SHP77 (cell line): Measurements from ENCODE around the gene POC1A.

ENCODE experiments used
- DNase-seq, 2 experiments: peaks; one replicate each; lab custom pipeline; 2025; lab: John Stamatoyannopoulos, UW

POC1A gene

DNA sequence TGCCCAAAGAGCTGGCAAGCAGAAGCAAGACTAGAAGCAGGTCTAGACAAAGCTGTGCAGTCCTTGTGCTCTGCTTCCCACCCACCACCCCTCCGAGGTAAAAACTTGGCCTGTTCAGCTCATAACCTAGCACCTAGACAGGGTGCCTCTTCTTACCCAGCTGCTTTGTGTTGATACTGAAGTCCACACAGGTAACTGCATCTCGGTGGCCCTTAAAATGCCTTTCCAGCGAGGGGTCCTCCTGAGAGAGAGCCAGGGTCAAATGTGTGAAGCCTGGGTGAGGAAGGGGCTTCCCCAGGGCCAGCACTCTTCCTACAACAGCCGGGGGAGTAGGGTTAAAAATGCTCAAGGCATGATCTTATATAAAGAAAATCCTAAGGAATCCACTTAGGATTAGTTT is 3.4 kb downstream of the POC1A start:
- no peak for DNase-seq

DNA sequence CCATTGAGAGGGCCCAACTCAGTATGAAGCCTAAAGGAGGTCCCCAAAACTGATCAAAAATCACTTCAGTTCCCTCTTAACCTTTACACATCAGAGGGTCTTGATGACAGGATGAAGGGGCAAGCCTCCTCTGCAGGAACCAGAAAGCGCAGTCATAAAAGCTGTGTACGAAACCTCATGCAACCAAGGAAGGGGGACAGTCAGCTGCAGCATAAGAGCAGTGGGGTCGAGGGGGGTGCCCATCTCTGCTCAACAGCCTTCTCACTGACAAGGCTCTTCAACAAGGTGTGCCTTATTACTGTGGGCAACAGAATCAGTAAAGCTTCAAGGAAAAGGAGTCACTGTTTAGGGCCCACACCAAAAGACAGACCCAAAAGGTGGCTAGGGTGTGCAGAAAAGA is 3.9 kb downstream of the POC1A start:
- DNase-seq = no peak

DNA sequence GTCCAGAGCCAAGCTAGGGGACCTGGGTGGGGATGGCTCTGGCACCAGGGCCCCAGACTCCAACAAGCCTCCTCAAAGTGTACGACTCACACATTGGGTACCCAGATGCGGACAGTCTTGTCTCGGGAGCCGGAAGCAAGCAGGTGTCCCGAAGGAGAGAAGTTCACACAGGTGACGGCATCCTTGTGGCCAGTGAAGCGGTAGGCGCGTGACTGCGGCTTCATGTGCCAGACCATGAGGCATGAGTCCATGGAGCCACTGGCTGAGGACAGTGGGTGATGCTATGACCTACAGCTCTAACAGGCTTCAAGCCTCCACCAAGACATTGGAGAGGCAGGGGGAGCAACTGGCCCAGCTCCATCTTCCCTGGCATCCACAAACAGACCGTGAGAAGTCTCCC is 4.5 kb downstream of the POC1A start:
- no peak for DNase-seq

DNA sequence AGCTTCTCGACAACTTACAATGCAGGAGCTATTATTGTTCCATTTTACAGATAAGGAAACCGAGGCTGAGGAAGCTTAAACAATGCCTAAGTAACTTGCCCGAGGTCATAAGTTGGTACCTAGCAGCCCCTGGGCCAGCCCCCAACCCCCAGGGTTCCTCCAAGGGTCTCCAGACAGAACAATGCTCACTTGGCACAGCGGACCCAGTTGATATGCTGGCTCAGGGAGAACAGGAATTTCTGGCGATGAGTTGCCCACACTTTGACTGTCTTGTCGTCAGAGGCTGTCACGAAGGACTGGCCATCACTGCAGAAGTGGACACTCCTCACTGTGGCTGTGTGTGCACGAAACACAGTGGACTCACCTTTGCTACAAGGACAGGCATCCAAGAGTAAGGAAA is 5.2 kb downstream of the POC1A start:
- DNase-seq = no peak

DNA sequence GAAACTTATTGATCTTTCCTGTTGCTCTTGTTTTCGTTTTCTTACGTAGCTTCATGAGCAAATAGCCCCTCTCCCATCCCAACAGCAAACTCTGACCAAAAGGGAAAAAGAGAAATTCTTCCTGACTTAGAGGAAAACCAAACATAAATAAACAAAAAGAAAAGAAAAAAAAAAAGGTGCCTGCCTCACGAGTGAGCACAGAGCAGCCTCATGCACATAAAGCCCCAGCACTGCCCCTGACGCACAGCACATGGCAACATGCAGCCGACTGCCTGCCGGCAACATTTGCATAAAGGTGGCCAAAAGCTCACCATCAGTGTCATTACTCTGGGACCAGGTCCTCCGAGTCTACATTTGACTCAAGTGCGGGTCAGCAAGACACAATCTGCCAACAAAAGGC is 6.4 kb downstream of the POC1A start:
- no peak for DNase-seq

DNA sequence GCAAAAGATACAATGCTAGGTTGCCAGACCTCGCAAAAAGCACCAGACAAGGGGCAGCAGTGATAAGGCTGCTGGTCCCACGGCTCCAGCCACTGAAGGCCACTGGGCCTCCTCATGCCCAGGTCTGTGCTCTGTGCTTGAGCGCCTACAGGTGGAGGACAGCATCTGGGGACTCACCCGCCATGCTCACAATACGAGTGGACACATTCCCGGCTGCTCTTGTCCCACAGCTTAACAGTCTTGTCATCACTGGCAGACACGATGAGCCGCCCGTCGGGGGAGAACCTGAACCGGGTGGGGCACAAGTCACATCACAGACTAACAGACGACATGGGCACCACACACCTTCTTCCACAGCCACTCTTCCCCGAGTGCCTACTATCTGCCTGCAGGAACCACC is 7.4 kb downstream of the POC1A start:
- DNase-seq = no peak

DNA sequence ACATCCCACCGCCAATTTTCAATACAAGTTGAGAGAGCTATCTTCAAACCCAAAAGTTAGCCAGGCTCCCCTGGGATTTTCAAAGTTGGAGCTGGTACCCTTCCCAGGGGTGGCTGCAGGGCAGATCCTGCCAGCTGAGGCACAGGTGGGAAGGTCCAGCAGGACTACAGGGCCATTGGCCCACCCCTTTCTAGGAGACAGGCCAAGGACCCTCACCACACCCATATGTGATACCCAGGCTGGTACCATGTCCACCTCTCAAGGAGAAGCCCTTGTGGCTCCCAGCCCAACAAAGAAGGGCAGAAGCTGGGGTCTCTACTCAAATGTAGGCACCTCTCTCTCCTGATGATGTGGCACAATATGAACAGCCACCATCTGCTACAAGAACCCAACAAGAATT is 8.0 kb downstream of the POC1A start:
- DNase-seq = no peak

DNA sequence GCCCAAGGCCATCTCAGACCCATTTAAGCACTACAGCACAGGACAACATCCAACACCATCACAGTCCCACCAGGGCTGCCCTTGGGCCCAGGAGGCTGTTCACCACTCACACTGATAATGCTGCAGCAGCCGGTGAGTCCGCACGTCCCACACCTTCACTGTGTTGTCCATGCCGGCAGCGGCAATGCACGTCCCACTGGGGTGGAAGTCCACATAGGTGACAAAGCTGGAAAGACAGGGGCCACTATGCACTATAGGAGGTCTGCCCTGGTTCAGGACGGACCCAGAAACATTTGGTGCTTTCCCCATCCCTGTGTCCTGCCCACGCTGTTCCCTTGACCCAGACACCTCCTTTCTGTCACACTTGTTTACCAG is 8.5 kb downstream of the POC1A start:
- no peak for DNase-seq

DNA sequence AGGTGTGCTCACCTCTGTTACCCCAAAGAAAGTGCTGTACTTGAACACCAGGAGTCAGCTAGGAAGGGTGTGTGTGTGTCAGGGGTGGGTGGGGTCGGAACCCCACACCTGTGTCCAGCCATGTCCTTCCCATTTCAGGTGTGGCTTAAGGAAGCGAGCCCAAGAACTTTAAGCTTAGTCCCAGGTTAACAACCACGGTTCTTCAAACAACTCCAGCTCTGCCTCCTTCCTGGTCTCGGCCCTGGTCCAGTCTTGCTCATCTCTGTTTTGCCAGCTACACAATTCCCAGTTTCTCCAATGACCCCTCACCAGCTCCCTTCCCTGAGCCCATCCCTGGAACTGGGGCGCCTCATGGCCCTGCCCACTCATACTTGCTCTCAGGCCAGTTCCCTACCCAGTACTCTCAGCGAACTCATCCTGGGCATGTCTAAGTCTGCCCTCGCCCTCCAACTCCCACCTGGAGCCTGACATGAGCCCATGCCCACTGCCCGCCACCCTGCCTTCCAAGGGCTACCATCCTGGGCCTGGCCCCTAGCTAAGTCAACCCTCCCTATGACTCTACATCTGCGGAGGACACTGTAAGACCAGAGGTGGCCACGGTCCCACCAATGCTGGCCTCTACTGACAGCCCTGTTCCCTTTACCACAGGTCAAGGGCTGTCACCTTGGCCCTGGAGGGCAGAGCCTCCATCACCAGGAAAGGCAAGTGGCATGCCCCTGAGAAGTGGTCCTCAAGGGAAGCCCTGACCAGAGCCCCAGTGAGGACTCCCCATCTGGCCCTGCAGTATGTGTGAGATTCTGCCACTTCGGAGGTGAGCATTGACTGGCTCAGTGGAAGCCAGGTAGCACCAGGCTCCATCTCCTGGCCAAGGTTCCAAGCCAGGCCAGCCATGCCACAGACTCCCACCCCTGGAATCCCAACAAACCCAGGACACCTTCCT is 9.2 kb downstream of the POC1A start:
- DNase-seq = no peak

DNA sequence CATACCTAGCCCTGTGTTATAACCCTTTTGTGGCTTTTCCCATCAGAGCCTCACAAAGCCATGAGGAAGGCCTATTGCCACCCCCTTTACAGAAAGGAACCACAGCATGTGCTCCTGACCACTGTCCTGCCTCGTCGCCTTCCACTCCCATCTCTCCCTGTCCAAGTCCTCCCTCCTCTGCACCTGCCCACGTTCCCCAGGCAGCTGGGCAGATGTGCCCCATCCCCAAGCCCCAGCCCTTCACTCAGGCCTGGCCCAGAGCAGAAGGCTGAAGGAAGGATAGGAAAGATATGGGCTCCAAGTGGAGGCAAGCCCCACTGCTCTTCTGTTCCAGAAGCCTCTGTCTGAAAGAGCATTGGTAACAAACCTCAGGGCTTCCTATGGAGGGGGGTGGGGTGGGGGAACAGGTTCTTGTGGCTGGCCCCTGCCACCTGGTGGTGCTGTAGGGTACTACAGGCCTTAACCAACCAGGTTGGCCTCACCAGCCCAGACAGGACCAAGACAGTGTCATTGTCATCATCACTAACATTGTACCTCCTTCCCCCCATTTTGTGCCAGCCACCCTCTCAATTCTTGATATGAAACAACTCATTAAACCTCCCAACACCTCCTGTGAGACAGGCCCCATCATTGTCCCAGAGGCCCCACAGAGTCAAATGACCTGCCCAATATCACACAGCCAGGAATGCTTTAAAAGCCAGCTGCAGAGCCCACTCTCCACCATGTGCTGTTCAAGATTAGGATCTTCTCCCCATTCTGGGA is 10.0 kb downstream of the POC1A start:
- DNase-seq = peak; percentile 46 to 74

DNA sequence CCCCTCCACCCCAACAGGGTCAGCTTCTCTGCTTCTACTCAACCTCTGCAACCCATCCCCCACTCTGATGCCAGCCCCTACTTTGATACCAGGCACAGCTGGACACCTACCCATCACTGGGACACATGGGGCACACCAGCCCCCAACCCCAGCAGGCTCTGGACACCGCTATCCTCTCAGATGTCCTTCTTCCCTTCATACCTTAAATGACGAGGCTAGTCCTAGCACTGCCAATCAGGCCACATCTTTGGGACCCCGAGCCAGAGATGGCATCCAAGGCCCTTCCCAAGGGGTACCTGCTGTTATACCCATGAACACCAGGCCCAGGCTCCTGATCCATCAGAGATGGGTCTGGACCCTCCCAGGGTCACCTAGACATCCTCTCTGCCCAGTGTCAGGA is 10.6 kb downstream of the POC1A start:
- DNase-seq = no peak

DNA sequence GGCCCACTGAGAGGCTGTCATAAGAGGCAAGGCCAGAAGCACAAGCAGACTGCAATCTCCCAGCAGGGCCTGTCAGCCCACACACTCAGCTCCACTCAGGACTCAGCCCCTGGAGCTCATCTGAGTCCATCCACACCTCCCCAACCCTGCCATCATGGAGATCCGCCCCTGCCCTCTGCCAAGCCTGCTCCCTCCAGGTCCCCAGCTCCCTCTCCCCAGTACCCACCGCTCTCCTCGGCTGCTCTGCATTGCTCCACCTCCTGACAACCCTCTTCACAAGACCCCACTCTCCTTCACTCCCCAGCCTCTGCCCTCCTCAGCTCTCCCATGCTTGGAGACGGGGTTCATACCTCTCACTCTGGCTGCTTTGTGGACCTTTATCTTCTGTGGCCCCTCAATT is 11.1 kb downstream of the POC1A start:
- DNase-seq = no peak

DNA sequence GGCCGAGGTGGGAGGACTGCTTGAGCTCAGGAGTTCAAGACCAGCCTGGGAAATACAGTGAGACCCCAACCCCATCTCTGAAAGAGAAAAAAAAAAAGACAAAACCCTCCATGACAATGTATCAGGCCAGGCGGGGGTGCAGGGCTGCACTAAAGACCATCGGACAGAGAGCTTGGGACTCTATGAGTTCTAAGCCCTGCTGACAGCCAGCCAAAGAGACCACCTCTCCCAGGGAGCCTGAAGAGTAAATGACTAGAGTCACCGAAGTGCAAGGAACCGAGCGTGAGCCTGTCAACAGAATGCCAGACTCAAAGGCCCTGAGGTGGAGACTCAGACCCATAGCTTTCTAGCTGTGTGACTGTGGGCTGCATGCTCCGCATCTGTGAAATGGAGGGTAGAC is 12.5 kb downstream of the POC1A start:
- DNase-seq = no peak

DNA sequence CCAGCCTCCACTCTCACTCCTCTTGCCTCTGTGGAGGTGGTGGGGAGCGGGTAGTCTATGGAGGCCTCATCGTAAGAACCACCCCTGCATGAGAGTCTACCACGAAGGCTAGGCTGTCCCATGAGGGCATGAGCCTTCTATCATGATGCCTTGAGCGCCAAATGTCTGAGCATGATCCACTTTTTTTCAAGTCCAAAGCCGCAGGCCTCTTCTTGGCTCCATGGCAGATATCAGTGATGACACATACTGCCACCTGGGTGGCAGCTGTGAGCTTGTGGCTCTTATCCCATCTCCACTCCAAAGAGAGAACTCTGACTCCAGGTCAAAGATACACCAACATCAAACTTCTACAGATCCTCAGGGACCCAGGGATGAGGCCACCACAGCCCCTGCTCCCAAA is 13.5 kb downstream of the POC1A start:
- no peak for DNase-seq

DNA sequence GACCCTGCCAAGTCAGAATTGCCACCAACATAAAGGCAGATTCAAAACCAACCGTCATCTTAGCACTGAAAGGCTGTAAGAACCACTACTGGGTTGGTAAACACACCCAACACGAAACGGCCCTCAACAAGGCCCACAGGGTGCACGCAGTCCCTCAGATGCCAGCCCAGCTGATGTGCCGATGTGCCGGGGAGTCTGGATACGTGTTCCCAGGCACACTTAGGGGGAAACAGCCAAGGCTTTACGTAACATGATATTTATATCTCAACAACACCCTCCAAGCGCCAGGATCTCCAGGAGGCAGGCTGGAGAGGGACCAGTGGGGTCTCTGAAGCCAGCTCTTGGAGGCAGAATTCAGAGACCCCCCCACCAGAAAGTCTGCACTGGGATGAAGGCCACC is 14.2 kb downstream of the POC1A start:
- DNase-seq = no peak

DNA sequence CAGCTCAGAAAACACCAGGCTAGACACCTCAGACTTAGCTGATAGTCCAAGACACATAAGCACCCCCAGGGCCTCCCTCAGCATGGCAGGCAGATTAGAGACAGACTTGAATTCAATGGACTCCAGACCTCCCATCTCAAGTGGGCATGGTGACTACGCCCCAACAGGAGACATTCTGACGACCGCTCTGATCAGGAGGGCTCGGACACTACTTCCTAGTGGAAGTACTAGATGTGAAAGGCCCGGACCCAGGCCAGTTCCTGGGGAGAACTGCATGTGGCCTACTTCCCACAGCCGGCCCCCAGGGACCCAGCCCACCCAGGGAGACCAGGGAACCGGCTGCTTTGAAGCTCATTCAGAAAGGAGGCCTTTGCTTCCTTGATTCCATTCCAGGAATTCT is 16.9 kb downstream of the POC1A start:
- DNase-seq = no peak

DNA sequence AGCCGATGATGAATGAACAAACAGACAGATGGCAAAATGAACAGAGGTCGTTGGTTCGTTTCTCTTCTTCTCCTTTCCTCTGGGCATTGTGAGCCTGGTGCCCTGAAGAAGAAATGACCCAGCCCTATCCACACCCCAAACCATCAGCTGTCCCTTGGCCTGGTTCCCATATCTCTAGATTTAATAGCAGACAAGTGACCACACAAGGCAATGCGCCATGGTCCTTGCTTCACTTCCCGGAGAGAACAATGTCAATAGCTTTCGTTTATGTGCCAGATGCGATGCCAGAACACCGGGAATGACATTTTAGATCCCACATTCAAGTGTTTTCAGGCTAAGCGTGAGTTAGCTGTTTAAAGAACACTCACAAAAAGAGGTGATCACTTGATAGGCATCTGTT is 17.7 kb downstream of the POC1A start:
- DNase-seq = no peak

DNA sequence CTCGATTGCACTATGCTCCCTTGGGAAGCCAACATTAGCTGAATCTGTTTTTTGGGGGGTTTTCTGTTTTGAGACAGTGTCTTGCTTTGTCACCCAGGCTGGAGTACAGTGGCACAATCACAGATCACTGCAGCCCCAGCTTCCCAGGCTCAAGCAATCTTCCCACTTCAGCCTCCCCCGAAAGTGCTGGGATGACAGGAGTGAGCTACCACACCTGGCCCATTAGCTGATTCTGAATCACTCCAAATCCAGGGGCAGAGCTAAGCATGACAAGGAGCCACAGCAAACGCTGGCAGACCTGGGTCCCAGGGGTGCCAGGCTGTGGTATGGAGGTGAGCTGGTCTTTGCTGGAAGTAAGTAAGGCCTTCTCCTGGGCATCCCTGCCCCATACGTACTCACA is 18.9 kb downstream of the POC1A start:
- DNase-seq = no peak

DNA sequence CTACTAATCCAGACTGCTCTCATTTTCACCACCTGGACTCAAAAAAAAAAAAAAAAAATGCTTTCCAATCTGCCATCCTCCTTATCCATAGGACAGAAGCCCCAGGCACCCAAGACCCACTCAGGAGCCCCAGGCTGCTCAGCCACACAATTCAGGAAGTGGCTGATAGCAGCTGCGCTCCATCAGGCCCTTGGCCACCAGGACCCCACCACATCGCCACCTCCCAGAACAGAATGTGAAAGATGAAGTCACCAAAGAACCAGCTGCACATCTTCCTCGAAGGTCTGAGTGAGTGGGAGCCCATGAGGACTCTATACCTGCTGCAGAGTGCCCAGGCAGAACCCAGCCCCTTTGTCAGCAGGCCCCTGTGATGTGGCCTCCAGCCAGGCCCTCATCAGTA is 19.5 kb downstream of the POC1A start:
- no peak for DNase-seq

DNA sequence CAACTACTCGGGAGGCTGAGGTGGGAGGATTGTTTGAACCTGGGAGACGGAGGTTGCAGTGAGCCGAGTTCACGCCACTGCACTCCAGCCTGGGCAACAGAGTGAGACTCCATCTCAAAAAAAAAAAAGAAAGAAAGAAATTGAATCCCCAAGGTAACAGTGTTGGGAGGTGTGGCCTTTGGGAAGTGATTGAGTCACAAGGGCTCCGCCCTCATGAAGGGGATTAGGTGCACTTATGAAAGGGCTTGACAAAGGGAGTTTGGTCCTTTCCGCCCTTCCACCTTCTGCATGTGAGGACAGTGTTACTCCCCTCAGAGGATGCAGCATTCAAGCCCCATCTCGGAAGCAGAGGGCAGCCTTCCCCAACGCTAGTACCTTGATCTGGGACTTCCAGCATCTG is 21.3 kb downstream of the POC1A start:
- DNase-seq = no peak

DNA sequence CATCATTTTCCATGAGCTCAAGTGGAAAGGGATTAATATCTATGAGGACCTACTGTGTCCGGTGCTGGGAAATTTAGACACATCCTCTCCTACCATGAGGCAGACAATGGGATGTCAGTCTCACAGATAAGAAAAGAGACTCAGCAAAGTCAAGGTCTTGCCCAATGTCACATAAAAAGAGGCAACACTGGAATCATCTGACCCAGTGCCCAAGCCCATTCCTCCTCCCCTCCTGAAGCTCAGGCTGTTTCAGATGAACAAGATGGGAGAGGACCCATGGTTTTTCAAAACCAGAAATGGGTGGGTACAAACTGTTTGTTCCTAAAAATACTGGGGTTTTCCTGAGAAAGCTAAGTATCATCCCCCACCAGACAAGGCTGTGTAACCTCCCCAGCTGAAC is 22.2 kb downstream of the POC1A start:
- DNase-seq = no peak

DNA sequence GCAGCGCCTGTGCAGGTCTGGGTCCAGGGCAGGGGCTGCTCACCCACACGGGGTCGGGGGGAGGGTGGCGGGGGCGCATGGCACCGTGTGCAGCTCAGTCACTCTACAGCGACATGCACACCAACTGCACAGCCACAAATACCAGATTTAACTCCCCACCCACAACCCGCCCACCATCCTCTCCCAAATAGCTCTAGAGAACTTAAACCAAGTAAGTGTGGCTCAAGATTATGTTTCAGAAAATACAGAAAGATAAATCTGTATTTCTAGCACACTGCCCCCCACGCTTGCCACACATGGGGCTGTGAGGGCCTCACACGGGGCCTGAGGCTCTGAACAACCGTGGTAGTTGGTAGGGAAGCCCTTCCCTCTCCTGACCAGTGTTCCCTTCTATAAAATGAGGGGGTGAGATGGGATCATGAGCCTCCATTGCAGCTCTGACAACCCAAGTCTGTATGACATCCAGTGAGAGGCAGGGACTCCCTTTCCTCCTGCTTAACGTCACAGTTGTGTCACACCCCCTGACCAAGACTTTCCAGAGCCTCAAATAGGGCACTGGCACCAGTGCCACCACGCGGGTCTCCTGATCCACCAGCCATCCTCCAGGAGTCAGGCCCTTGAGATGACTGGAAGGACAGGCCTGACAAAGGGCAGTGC is 23.1 kb downstream of the POC1A start:
- no peak for DNase-seq

DNA sequence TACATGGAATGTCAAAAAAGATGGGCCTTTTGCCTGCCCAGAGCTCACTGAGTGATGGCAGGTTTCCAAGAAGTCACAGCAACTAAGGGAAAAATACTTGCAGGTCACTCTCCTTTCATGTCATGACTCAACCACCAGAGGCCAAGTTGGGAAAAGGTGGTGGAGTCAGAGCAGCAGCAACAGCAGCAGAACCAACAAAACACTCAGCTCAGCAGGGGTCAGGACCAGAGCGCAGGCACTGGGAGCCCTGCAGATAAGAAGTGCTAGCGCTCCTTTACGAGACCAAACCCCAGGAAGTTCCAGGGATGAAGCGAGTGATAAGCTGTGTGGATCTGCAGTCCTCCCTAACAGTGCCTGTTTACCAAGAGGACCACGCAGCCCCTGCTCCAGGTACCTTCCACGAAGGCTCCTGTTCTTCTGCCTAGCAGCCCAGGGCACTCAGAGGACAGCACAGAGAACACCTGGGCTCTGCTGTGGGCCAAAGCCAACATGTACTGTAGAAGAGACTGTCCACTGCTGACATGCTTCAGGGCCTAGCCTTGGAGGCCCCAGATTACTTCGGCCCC is 26.0 kb downstream of the POC1A start:
- no peak for DNase-seq
